ENCODE measurements around the gene SNAP91. TPM values are rescaled to one million over a fixed set of nuclear protein-coding genes. Genes with fewer than 3 reads are reported as not detected.

The SNAP91 gene
- total RNA-seq, 2 donors from 2014 or later: 0.58 to 1.6 TPM

GRCh38 chr6:83593395-83593785, 115.5 kb downstream of the SNAP91 start:
- Mint-ChIP-seq H3K27ac (no peak overlapping the region), H3K9me3 (peaks cover 2% of the 10 kb centered on the region), H3K4me1 (peaks cover 6% of the 10 kb centered on the region), H3K36me3 (ENCODE audit: low read depth) (peaks cover 2% of the 10 kb centered on the region), H3K4me3 (no peak overlapping the region), H3K27me3 (ENCODE audit: insufficient read depth) (no peaks in the 10 kb centered on the region)
- Histone ChIP-seq H3K27me3 (ENCODE audit: control insufficient read depth, insufficient read depth, low read length, poor library complexity, severe bottlenecking) (no peaks in the 10 kb centered on the region), H3K36me3 (ENCODE audit: control insufficient read depth, insufficient read depth, low read length) (no peaks in the 10 kb centered on the region), H3K4me1 (ENCODE audit: control insufficient read depth, insufficient read depth, low read length) (peaks cover 4% of the 10 kb centered on the region), H3K9ac (ENCODE audit: extremely low read depth, low read length, poor library complexity, severe bottlenecking) (no peak overlapping the region), H3K4me3 (ENCODE audit: low read length) (no peak overlapping the region), H3K27ac (ENCODE audit: low read depth, low read length) (no peak overlapping the region), H3K9me3 (ENCODE audit: control insufficient read depth, low read length) (peaks cover 5% of the 10 kb centered on the region)
- TF ChIP-seq, protein P1, sequence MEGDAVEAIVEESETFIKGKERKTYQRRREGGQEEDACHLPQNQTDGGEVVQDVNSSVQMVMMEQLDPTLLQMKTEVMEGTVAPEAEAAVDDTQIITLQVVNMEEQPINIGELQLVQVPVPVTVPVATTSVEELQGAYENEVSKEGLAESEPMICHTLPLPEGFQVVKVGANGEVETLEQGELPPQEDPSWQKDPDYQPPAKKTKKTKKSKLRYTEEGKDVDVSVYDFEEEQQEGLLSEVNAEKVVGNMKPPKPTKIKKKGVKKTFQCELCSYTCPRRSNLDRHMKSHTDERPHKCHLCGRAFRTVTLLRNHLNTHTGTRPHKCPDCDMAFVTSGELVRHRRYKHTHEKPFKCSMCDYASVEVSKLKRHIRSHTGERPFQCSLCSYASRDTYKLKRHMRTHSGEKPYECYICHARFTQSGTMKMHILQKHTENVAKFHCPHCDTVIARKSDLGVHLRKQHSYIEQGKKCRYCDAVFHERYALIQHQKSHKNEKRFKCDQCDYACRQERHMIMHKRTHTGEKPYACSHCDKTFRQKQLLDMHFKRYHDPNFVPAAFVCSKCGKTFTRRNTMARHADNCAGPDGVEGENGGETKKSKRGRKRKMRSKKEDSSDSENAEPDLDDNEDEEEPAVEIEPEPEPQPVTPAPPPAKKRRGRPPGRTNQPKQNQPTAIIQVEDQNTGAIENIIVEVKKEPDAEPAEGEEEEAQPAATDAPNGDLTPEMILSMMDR (conservative IDR thresholded peaks at IDR 0.05): no peak
- DNase-seq: no peak
- 95 to 100% methylated on average over 2 to 9 of the region's 9 CpGs for WGBS, 2 experiments (ENCODE audit: insufficient coverage in 1 of 2, insufficient read length in 1 of 2)

DNA sequence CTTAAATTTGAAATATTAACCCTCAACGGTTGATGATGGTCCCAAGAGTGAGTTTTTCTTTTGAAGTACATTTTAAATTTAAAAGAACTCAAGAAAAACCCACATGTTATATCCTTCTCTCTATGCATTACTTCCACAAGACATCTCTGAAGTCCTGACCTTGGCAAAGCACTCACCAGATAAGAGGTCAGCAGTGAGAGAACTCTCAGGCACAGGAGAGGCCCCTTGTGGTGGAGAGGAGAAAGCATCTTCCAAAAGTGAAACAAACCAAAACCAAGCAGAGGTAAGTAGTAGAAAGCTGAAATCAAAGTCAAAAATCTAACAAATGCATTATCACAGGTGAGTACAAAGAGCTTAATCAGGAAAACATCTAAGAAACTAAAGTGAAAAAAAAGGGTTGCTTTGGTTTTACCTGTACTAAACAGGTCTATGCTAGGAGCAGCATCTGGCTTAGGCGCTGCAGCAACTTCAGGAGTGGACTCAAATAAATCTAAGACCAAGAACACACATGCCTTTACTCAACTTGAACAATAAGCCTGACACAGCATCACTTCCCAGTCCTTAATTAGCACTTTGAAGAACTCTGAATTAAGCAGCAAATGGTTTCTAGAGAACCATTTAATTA, 116.0 kb downstream of the SNAP91 start:
- Histone ChIP-seq H3K27ac (ENCODE audit: low read depth, low read length) (no peak overlapping the region), H3K4me3 (ENCODE audit: low read length) (no peak overlapping the region), H3K36me3 (ENCODE audit: control insufficient read depth, insufficient read depth, low read length) (no peaks in the 10 kb centered on the region), H3K4me1 (ENCODE audit: control insufficient read depth, insufficient read depth, low read length) (peaks cover 4% of the 10 kb centered on the region), H3K9ac (ENCODE audit: extremely low read depth, low read length, poor library complexity, severe bottlenecking) (no peak overlapping the region), H3K27me3 (ENCODE audit: control insufficient read depth, insufficient read depth, low read length, poor library complexity, severe bottlenecking) (no peaks in the 10 kb centered on the region), H3K9me3 (ENCODE audit: control insufficient read depth, low read length) (peaks cover 5% of the 10 kb centered on the region)
- H3K9me3 Mint-ChIP-seq: peaks cover 2% of the 10 kb centered on the region
- WGBS, 2 experiments (ENCODE audit: insufficient coverage in 1 of 2, insufficient read length in 1 of 2): 78 to 98% methylated on average over 1 to 2 of the region's 2 CpGs
- H3K36me3 Mint-ChIP-seq (ENCODE audit: low read depth): peaks cover 2% of the 10 kb centered on the region
- H3K4me3 Mint-ChIP-seq: no peak overlapping the region
- H3K27ac Mint-ChIP-seq: no peak overlapping the region
- peaks cover 6% of the 10 kb centered on the region for H3K4me1 Mint-ChIP-seq
- H3K27me3 Mint-ChIP-seq (ENCODE audit: insufficient read depth): no peaks in the 10 kb centered on the region
- DNase-seq: peak; percentile 69
- TF ChIP-seq, protein P1 (conservative IDR thresholded peaks at IDR 0.05): peak; percentile 81

DNA sequence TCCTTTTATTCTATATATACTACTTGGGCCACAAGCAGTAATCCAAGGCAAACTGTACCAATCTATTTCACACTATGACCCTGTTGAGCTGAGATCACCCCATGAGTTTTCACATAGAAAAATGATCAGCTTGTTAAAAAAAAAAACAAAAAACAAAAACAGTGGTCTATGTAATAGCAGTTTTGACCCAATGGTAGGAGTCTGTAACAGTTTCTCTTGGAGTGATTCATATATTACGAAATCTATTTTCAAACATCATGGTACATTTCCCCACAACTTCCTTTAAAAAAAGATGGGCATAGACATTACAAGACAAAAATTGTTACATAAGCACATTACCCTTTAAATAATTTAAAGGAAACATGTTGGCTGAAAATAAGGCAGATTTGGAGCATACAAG, 118.5 kb downstream of the SNAP91 start:
- WGBS, 2 experiments (ENCODE audit: insufficient coverage in 1 of 2, insufficient read length in 1 of 2): no CpG with 5 or more reads among the region's 1 CpG
- no peak for DNase-seq
- Histone ChIP-seq H3K27me3 (ENCODE audit: control insufficient read depth, insufficient read depth, low read length, poor library complexity, severe bottlenecking) (no peaks in the 10 kb centered on the region), H3K4me1 (ENCODE audit: control insufficient read depth, insufficient read depth, low read length) (no peaks in the 10 kb centered on the region), H3K4me3 (ENCODE audit: low read length) (no peak overlapping the region), H3K36me3 (ENCODE audit: control insufficient read depth, insufficient read depth, low read length) (no peaks in the 10 kb centered on the region), H3K27ac (ENCODE audit: low read depth, low read length) (no peak overlapping the region), H3K9ac (ENCODE audit: extremely low read depth, low read length, poor library complexity, severe bottlenecking) (no peak overlapping the region), H3K9me3 (ENCODE audit: control insufficient read depth, low read length) (peaks cover 5% of the 10 kb centered on the region)
- Mint-ChIP-seq H3K9me3 (peaks cover 2% of the 10 kb centered on the region), H3K4me3 (no peak overlapping the region), H3K27me3 (ENCODE audit: insufficient read depth) (no peaks in the 10 kb centered on the region), H3K36me3 (ENCODE audit: low read depth) (peaks cover 2% of the 10 kb centered on the region), H3K27ac (no peak overlapping the region), H3K4me1 (peaks cover 3% of the 10 kb centered on the region)
- TF ChIP-seq, protein P1 (conservative IDR thresholded peaks at IDR 0.05): no peak
